ENCODE measurements around the gene PRR5L. TPM values are rescaled to one million over a fixed set of nuclear protein-coding genes. Genes with fewer than 3 reads are reported as not detected.

PRR5L gene
- total RNA-seq, 1 donor from 2014 or later = 32.9 TPM

- no peak for DNase-seq (ENCODE audit: low spot score)
Measured at GRCh38 chr11:36326524-36327419, 30.7 kb downstream of the PRR5L start.

- DNase-seq (ENCODE audit: low spot score) = no peak
Measured at GRCh38 chr11:36328966-36329673, 33.0 kb downstream of the PRR5L start.

- no peak for DNase-seq (ENCODE audit: low spot score)
Measured at GRCh38 chr11:36330411-36330810, 34.3 kb downstream of the PRR5L start.

GRCh38 chr11:36333468-36333867 is 37.4 kb downstream of the PRR5L start:
- no peak for DNase-seq (ENCODE audit: low spot score)

GRCh38 chr11:36333897-36334296 is 37.8 kb downstream of the PRR5L start:
- DNase-seq (ENCODE audit: low spot score) = no peak

- no peak for DNase-seq (ENCODE audit: low spot score)
Measured at GRCh38 chr11:36339888-36340287, 43.8 kb downstream of the PRR5L start.

- no peak for DNase-seq (ENCODE audit: low spot score)
Measured at GRCh38 chr11:36340897-36341296, 44.8 kb downstream of the PRR5L start.

GRCh38 chr11:36341915-36342314 is 45.8 kb downstream of the PRR5L start:
- no peak for DNase-seq (ENCODE audit: low spot score)

GRCh38 chr11:36342327-36342726 is 46.2 kb downstream of the PRR5L start:
- DNase-seq (ENCODE audit: low spot score) = no peak

GRCh38 chr11:36343436-36343835 is 47.3 kb downstream of the PRR5L start:
- no peak for DNase-seq (ENCODE audit: low spot score)

GRCh38 chr11:36345084-36345511 is 49.0 kb downstream of the PRR5L start:
- DNase-seq (ENCODE audit: low spot score) = no peak

GRCh38 chr11:36345535-36346141 is 49.5 kb downstream of the PRR5L start:
- DNase-seq (ENCODE audit: low spot score) = no peak

GRCh38 chr11:36346562-36347383 is 50.7 kb downstream of the PRR5L start:
- no peak for DNase-seq (ENCODE audit: low spot score)

- no peak for DNase-seq (ENCODE audit: low spot score)
Measured at GRCh38 chr11:36347384-36347906, 51.4 kb downstream of the PRR5L start.

GRCh38 chr11:36349351-36350136 is 53.5 kb downstream of the PRR5L start:
- no peak for DNase-seq (ENCODE audit: low spot score)

GRCh38 chr11:36350137-36350513 is 54.0 kb downstream of the PRR5L start:
- no peak for DNase-seq (ENCODE audit: low spot score)

- DNase-seq (ENCODE audit: low spot score) = no peak
Measured at GRCh38 chr11:36352922-36353321, 56.8 kb downstream of the PRR5L start.

GRCh38 chr11:36354221-36355003 is 58.3 kb downstream of the PRR5L start:
- DNase-seq (ENCODE audit: low spot score) = no peak

- no peak for DNase-seq (ENCODE audit: low spot score)
Measured at GRCh38 chr11:36356201-36356600, 60.1 kb downstream of the PRR5L start.

GRCh38 chr11:36357831-36358230 is 61.7 kb downstream of the PRR5L start:
- DNase-seq (ENCODE audit: low spot score) = no peak
